ENCODE results near the gene LRRN4CL. TPM values are rescaled to one million over a fixed set of nuclear protein-coding genes. Genes with fewer than 3 reads are reported as not detected.
"Not testable (repeated sequence)": the region's sequence is repeated elsewhere in the genome, so short reads cannot be mapped to it uniquely, and the experiment has no call there.

The LRRN4CL gene
- total RNA-seq, 1 donor from 2014 or later: not detected

DNA sequence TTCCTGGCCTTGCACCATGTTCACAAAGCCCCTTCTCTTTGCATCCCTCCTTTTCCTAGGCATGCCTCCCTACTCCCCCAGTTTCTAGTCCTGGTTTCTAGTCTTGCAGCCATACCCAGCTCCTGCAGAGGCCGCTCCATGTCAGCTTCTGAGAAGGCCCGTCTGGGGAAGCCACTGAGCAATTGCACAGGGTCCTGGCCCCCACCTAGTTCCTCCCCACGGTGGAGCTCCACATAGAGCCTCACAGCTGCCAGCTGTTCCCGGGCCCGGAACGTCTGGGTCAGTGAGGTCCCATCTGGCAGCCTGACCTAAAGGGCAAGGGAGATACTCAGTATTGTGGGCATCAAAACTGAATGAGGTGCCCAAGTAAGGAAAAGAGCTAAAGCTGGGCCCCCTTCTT lies 12.6 kb downstream of the LRRN4CL start:
- H3K4me3 ChIP-seq (ENCODE audit: low read depth, low read length): no peak overlapping the region
- TF ChIP-seq, protein P1, sequence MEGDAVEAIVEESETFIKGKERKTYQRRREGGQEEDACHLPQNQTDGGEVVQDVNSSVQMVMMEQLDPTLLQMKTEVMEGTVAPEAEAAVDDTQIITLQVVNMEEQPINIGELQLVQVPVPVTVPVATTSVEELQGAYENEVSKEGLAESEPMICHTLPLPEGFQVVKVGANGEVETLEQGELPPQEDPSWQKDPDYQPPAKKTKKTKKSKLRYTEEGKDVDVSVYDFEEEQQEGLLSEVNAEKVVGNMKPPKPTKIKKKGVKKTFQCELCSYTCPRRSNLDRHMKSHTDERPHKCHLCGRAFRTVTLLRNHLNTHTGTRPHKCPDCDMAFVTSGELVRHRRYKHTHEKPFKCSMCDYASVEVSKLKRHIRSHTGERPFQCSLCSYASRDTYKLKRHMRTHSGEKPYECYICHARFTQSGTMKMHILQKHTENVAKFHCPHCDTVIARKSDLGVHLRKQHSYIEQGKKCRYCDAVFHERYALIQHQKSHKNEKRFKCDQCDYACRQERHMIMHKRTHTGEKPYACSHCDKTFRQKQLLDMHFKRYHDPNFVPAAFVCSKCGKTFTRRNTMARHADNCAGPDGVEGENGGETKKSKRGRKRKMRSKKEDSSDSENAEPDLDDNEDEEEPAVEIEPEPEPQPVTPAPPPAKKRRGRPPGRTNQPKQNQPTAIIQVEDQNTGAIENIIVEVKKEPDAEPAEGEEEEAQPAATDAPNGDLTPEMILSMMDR (conservative IDR thresholded peaks at IDR 0.05; ENCODE audit: low read depth, low read length): peak; percentile 21
- DNase-seq (ENCODE audit: low read depth): no peak

DNA sequence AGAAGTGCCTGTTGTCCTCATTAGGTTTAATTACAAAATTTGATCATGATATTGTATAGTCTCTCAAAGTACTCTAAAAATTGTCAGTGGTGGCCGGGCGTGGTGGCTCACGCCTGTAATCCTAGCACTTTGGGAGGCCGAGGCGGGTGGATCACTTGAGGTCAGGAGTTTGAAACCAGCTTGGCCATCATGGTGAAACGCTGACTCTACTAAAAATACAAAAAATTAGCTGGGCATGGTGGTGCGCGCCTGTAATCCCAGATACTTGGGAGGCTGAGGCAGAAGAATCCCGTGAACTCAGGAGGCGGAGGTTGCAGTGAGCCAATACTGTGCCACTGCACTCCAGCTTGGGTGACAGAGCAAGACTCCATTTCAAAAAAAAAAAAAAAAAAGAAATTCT lies 13.9 kb downstream of the LRRN4CL start:
- not testable (repeated sequence) for DNase-seq (ENCODE audit: low read depth); H3K4me3 ChIP-seq (ENCODE audit: low read depth, low read length)

DNA sequence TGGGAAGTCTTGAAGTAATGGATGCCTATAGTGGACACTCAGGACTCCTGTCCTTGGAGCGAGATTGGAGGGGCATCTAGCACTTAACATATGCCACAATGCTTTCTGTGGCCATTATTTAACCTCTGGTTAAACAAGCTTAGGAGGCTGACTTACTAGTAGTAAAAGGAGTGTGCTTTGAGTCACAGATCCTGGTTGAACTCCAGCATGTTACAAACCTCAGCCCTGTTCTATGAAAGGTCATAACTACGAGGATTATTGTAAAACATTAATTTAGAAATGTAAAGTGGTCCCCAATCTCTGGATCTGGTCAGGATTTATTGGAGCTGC lies 16.2 kb downstream of the LRRN4CL start:
- H3K4me3 ChIP-seq (ENCODE audit: low read depth, low read length): no peak overlapping the region
- no peak for DNase-seq (ENCODE audit: low read depth)
- TF ChIP-seq, protein P1 (conservative IDR thresholded peaks at IDR 0.05; ENCODE audit: low read depth, low read length): no peak

DNA sequence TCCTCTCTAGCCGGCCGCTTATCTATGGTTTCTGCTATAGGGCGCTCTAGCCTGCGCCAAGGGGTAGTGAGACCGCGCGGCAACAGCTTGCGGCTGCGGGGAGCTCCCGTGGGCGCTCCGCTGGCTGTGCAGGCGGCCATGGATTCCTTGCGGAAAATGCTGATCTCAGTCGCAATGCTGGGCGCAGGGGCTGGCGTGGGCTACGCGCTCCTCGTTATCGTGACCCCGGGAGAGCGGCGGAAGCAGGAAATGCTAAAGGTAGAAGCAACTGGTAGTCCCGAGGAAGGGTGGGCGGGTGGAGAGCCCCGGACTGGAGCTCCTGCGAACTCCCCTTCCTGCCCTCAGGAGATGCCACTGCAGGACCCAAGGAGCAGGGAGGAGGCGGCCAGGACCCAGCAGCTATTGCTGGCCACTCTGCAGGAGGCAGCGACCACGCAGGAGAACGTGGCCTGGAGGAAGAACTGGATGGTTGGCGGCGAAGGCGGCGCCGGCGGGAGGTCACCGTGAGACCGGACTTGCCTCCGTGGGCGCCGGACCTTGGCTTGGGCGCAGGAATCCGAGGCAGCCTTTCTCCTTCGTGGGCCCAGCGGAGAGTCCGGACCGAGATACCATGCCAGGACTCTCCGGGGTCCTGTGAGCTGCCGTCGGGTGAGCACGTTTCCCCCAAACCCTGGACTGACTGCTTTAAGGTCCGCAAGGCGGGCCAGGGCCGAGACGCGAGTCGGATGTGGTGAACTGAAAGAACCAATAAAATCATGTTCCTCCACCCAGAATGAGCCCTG lies 17.5 kb downstream of the LRRN4CL start, which contains the start of the genes LBHD1 and UQCC3:
Gene LBHD1 (minus strand): TSS at position 660 of the 782 bp plus-strand sequence. CDS start 2,236 bp downstream, outside the sequence.
Gene UQCC3 (plus strand): TSS at position 66 of the 782 bp plus-strand sequence. CDS start 73 bp downstream, at position 139.
- no peak for DNase-seq (ENCODE audit: low read depth)
- TF ChIP-seq, protein P1 (conservative IDR thresholded peaks at IDR 0.05; ENCODE audit: low read depth, low read length): no peak
- H3K4me3 ChIP-seq (ENCODE audit: low read depth, low read length): peak within 1 kb of the TSS; percentile 92

DNA sequence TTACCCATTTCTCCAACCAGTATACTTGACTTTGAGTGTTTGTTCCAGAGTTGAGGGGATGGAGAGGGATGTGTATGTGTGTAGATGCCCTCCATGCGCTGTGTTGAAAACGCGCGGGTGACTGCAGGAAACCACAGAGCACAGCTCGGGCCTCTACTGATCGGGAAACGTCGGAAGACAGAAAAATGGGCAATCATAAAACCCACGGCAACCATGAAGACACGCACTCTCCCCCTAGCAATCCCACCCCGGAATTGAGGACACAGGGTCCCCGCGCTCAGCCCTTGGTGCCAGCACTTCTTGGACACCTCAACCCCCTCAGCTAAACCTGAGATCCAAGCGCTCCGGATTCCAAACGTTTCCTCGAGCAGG lies 18.1 kb downstream of the LRRN4CL start:
- no peak for DNase-seq (ENCODE audit: low read depth)
- H3K4me3 ChIP-seq (ENCODE audit: low read depth, low read length): peak overlapping the region; percentile 92
- TF ChIP-seq, protein P1 (conservative IDR thresholded peaks at IDR 0.05; ENCODE audit: low read depth, low read length): no peak

DNA sequence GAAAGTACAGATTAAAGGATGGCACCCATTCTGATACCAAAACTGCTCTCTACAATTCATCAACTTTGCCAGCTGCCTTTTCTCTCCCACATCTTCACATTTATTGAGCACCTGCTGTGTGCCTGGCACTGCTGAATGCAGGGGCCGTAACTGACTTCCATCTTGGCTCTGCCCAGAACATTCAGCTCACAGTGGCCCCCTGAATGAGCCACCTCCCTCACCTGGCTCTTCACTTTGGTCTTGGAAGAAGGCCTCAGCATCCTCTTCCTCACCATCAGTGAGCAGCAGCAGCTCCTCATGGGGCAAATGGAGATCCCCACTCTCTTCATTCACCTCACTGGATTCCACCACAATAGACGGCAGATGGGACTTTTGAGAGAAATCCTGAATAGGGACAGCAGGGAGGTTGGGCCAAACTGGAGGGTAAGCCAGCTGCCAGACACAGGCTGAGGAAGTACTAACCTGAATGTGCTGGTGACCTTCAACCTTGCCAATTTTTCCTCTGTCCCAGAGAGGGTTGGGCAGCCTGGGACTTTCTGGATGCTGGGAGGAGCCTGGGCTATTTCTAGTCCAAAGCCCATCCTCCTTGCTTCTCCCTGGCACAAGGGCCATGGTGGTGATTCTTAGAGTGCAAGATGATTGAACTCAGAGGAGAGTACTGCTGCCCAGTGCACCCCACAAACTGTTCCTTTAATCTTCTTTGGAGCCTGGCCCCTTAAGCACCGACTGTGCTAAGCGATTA lies 19.7 kb downstream of the LRRN4CL start:
- H3K4me3 ChIP-seq (ENCODE audit: low read depth, low read length): no peak overlapping the region
- no peak for DNase-seq (ENCODE audit: low read depth)
- TF ChIP-seq, protein P1 (conservative IDR thresholded peaks at IDR 0.05; ENCODE audit: low read depth, low read length): no peak

DNA sequence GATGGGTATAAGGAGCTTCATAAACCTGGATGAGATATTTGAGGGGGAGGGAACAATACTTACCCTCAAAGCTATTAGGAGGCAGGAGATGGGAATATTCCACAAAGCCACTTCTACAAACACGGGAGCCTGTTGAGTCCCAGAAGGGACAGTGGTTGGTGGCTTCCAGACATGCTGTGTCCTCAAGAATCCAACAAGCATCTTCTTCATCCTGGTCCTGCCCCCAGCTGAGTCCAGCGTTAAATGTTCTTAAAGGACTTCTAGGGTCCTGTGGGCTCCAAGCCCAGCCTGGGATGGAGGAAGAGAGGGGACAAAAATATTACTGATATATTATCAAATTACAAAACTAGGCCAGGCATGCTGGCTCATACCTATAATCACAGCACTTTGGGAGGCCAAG lies 21.9 kb downstream of the LRRN4CL start:
- H3K4me3 ChIP-seq (ENCODE audit: low read depth, low read length): no peak overlapping the region
- DNase-seq (ENCODE audit: low read depth): no peak
- TF ChIP-seq, protein P1 (conservative IDR thresholded peaks at IDR 0.05; ENCODE audit: low read depth, low read length): no peak

All from epithelial cell of proximal tubule (primary cell).